DOHH2 (cell line): ENCODE measurements around the gene GPC5.

ENCODE experiments used
- H3F3A ChIP-seq: fragments of 200-600 bp; sonication (generic), shearing (Covaris generic); 2 replicates; pipeline ENCODE4 v1.6.0; 2016; ENCODE audit warnings: antibody characterized with exemption, mild to moderate bottlenecking; ENCODE audit not compliant: control insufficient read depth, insufficient read depth
- H3K27ac ChIP-seq: fragments of 200-600 bp; sonication (generic); 2 replicates; pipeline ENCODE4 v1.5.1; 2014; ENCODE audit warnings: low read depth, mild to moderate bottlenecking, low read length, moderate library complexity
- H3K27me3 ChIP-seq: fragments of 200-600 bp; sonication (generic); 2 replicates; pipeline ENCODE4 v1.6.1; 2014; ENCODE audit warnings: mild to moderate bottlenecking, low read length, mixed read lengths; ENCODE audit not compliant: control insufficient read depth
- H3K36me3 ChIP-seq: fragments of 200-600 bp; sonication (generic); 2 replicates; pipeline ENCODE4 v1.6.1; 2014; ENCODE audit warnings: mild to moderate bottlenecking, low read length, moderate library complexity, mixed read lengths; ENCODE audit not compliant: control insufficient read depth
- H3K4me1 ChIP-seq: fragments of 200-600 bp; sonication (generic); 2 replicates; pipeline ENCODE4 v1.6.1; 2014; ENCODE audit warnings: mild to moderate bottlenecking, low read length, mixed read lengths; ENCODE audit not compliant: control insufficient read depth
- H3K4me2 ChIP-seq: fragments of 200-600 bp; sonication (generic); 2 replicates; pipeline ENCODE4 v1.6.0; 2014; ENCODE audit warnings: mild to moderate bottlenecking, low read length, moderate library complexity
- H3K4me3 ChIP-seq: fragments of 200-600 bp; sonication (generic); 2 replicates; pipeline ENCODE4 v1.5.1; 2014; ENCODE audit warnings: mild to moderate bottlenecking, low read length, mixed read lengths
- H3K79me2 ChIP-seq: fragments of 200-600 bp; sonication (generic); 2 replicates; pipeline ENCODE4 v1.6.1; 2014; ENCODE audit warnings: mild to moderate bottlenecking, low read length, mixed read lengths; ENCODE audit not compliant: control insufficient read depth
- H3K9me2 ChIP-seq: fragments of 200-600 bp; sonication (generic); replicated peaks from 2 replicates; pipeline ENCODE4 v1.6.1; 2014; ENCODE audit warnings: mild to moderate bottlenecking, low read length, mixed read lengths; ENCODE audit not compliant: control insufficient read depth
- H3K9me3 ChIP-seq: fragments of 200-600 bp; sonication (generic); 2 replicates; pipeline ENCODE4 v1.6.1; 2014; ENCODE audit warnings: antibody characterized with exemption, low read length, mixed read lengths; ENCODE audit not compliant: control insufficient read depth, insufficient read depth
- H4K20me1 ChIP-seq: fragments of 200-600 bp; sonication (generic); 2 replicates; pipeline ENCODE4 v1.6.0; 2014; ENCODE audit warnings: low read depth, mild to moderate bottlenecking, antibody characterized with exemption, low read length, moderate library complexity; ENCODE audit not compliant: control insufficient read depth, insufficient read depth
- EZH2phosphoT487 ChIP-seq: fragments of 200-600 bp; sonication (generic); IDR thresholded peaks from 2 replicates; pipeline ENCODE4 v1.6.1; 2017; ENCODE audit warnings: borderline replicate concordance, mild to moderate bottlenecking, antibody characterized with exemption, low read length, moderate library complexity, mixed read lengths
- TF ChIP-seq, protein P1 (sequence below): fragments of 200-600 bp; sonication (generic); IDR thresholded peaks from one replicate; pipeline ENCODE4 v1.5.1; 2014; ENCODE audit warnings: antibody characterized with exemption, mild to moderate bottlenecking, low read depth, low read length; ENCODE audit not compliant: poor library complexity, severe bottlenecking

GPC5 gene

DNA sequence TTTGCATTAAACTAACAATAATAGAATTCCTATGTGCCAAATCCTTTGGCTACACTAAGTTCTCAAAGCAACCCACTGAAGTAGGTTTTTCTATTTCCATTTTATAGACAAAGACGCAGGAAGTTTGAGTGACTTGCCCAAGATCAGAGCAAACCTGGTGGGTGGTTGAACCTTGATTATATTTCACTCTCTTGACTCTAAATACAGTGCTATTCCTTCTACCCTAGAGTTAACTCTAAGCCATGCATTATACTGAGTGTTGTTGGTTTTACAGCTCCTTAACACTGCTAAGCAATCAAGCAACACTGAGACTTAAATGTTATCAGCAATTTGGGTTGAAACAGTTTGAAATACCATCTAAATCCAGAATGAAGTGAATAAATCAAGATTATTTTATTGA, 1014.6 kb downstream of the GPC5 start:
- Histone ChIP-seq H3K36me3 (no peaks in the 10 kb centered on the region), H4K20me1 (no peaks in the 10 kb centered on the region), H3K4me3 (no peak overlapping the region), H3F3A (no peaks in the 10 kb centered on the region), H3K79me2 (no peaks in the 10 kb centered on the region), H3K9me2 (no peaks in the 10 kb centered on the region), H3K4me1 (no peaks in the 10 kb centered on the region), H3K9me3 (no peaks in the 10 kb centered on the region), H3K27ac (no peak overlapping the region), H3K27me3 (no peaks in the 10 kb centered on the region), H3K4me2 (no peak overlapping the region)
- TF ChIP-seq, protein P1, sequence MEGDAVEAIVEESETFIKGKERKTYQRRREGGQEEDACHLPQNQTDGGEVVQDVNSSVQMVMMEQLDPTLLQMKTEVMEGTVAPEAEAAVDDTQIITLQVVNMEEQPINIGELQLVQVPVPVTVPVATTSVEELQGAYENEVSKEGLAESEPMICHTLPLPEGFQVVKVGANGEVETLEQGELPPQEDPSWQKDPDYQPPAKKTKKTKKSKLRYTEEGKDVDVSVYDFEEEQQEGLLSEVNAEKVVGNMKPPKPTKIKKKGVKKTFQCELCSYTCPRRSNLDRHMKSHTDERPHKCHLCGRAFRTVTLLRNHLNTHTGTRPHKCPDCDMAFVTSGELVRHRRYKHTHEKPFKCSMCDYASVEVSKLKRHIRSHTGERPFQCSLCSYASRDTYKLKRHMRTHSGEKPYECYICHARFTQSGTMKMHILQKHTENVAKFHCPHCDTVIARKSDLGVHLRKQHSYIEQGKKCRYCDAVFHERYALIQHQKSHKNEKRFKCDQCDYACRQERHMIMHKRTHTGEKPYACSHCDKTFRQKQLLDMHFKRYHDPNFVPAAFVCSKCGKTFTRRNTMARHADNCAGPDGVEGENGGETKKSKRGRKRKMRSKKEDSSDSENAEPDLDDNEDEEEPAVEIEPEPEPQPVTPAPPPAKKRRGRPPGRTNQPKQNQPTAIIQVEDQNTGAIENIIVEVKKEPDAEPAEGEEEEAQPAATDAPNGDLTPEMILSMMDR = no peak
- no peak for TF ChIP-seq EZH2phosphoT487

DNA sequence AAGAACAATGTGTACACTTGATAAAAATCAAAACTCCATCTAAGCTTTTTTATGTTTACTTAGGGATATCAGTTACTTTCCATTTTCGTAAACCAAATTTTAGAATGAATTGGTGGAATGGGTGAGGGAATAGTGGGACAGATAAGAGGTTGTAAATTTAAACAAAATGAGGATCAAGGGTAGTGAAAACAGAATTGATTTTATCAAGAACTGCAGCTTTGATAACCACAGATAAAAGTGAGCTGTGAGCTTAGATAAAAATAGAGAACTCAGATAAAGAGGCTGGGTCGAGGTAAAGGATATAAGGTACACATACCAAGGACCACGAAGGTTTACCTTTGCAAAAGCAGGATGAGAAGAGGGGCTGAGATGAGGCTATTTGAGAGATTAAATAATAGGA, 1015.0 kb downstream of the GPC5 start:
- Histone ChIP-seq H3F3A (no peaks in the 10 kb centered on the region), H3K4me3 (no peak overlapping the region), H3K27ac (no peak overlapping the region), H4K20me1 (no peaks in the 10 kb centered on the region), H3K4me2 (no peak overlapping the region), H3K9me2 (no peaks in the 10 kb centered on the region), H3K4me1 (no peaks in the 10 kb centered on the region), H3K27me3 (no peaks in the 10 kb centered on the region), H3K79me2 (no peaks in the 10 kb centered on the region), H3K9me3 (no peaks in the 10 kb centered on the region), H3K36me3 (no peaks in the 10 kb centered on the region)
- TF ChIP-seq EZH2phosphoT487 = no peak
- TF ChIP-seq, protein P1 = no peak

DNA sequence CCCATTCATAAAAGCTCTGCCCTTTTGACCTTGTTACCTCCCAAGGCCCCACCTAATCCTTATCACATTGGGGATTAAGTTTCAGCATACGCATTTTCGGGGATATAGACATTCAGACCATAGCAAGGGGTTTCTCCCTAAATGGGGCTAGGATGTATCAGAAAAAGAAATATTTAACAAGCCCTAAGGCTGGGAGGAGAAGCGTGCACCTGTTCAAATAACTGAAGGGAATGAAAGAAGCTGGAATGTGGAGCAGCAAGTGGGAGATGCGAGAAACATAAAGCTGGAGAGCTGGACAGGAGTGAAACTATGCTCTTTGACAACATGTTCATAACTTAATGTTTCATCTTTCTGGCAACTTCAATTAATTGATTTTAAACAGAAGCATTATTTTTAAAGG, 1016.4 kb downstream of the GPC5 start:
- no peaks in the 10 kb centered on the region for H3K79me2 ChIP-seq
- H3K27ac ChIP-seq = no peak overlapping the region
- H3K27me3 ChIP-seq = no peaks in the 10 kb centered on the region
- no peaks in the 10 kb centered on the region for H3K9me3 ChIP-seq
- TF ChIP-seq EZH2phosphoT487 = no peak
- TF ChIP-seq, protein P1 = no peak
- H3K4me3 ChIP-seq = no peak overlapping the region
- no peaks in the 10 kb centered on the region for H4K20me1 ChIP-seq
- no peaks in the 10 kb centered on the region for H3K9me2 ChIP-seq
- H3K36me3 ChIP-seq = no peaks in the 10 kb centered on the region
- H3K4me1 ChIP-seq = no peaks in the 10 kb centered on the region
- H3K4me2 ChIP-seq = no peak overlapping the region
- no peaks in the 10 kb centered on the region for H3F3A ChIP-seq

DNA sequence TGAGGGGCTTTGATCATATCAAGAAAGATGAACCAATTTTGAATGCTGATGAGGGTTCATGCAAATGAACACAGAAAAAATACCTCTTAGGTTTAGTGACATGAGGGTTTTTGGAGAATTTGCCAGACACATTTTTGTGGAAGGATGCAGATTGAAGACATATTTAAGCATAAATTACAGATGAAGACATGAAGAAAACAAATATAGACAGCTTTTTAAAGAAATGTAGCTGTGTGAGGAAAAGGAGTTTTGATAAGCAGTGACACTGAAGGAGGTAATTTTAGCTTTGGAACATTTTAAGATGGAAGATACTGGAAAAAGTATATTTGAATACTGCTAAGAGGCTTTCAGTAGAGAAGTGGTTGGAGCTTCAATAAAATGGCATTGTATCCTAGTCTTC, 1017.4 kb downstream of the GPC5 start:
- no peaks in the 10 kb centered on the region; the same call in 1 of the 2 replicates for H3K9me3 ChIP-seq
- H3K27me3 ChIP-seq = no peaks in the 10 kb centered on the region
- no peaks in the 10 kb centered on the region for H3K79me2 ChIP-seq
- H3K36me3 ChIP-seq = no peaks in the 10 kb centered on the region
- H4K20me1 ChIP-seq = no peaks in the 10 kb centered on the region
- H3K4me2 ChIP-seq = no peak overlapping the region
- no peaks in the 10 kb centered on the region for H3F3A ChIP-seq
- TF ChIP-seq, protein P1 = no peak
- no peak for TF ChIP-seq EZH2phosphoT487
- H3K4me1 ChIP-seq = no peaks in the 10 kb centered on the region
- no peaks in the 10 kb centered on the region for H3K9me2 ChIP-seq
- H3K4me3 ChIP-seq = no peak overlapping the region
- no peak overlapping the region for H3K27ac ChIP-seq
